HS-27A (cell line): ENCODE data around the gene IGSF9B.

Experiments used
- DNase-seq: peaks from one replicate; pipeline ENCODE4 v3.0.0-alpha.2; 2012; ENCODE audit warnings: low read depth, missing footprints

Gene IGSF9B

DNA sequence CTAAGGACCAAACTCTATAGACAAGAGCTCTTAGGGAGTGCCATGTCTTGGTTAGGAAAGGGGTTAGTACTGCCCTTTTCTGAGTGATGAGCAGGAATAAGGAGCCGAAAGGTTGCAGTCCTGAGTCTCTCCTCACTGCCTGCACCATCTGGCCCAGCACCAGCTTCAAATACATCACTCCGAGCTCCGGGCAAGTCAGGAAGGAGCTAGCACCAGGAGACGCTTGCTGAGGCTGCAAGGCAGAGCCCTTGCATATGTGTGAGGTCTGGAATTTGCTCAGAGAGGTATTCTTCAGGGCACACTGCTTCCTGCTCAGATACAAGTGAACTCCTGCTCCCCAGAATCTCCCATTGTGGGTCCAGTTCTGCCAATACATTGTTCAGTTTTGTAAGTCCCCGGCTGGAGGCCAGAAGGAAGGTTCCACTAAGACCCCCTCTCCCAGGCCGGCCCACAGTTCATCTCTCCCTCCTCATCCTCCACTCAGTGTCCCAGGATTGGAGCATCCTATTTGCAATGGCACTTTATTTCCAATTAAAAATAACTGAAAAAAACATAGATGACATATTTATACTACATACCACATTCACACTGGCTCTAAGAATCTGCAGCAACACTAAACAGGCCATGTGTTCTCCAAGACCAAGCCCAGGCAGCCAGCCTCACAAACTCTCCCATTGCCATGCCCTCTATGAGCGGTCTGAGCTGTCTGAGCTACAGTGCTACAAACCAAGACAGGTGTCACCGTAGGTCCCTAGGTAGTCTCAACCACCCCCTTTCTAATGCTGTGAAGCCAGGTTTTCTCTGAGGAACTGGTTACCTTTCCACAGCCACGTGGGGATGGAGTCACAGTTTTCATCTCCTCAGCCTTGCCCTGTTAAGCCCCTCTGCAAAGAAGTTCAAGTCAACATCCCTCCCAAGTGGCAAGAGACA lies 56.3 kb downstream of the IGSF9B start:
- no peak for DNase-seq

DNA sequence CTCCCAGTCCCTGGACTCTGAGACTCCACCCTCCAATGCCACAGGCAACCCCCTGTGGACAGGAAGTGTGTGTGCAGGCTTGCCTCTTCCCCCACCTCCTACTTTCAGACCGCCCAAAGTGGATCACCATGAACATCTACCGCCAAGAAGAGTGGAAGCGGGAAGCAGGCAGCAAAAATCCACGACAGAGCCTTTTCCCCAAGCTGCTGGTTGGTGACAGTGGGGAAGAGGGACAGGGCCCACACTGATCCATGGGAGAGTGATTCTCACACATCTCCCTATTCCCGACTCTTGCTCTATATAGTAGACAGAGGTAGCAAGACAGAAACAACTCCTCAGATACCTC lies 58.0 kb downstream of the IGSF9B start:
- no peak for DNase-seq

DNA sequence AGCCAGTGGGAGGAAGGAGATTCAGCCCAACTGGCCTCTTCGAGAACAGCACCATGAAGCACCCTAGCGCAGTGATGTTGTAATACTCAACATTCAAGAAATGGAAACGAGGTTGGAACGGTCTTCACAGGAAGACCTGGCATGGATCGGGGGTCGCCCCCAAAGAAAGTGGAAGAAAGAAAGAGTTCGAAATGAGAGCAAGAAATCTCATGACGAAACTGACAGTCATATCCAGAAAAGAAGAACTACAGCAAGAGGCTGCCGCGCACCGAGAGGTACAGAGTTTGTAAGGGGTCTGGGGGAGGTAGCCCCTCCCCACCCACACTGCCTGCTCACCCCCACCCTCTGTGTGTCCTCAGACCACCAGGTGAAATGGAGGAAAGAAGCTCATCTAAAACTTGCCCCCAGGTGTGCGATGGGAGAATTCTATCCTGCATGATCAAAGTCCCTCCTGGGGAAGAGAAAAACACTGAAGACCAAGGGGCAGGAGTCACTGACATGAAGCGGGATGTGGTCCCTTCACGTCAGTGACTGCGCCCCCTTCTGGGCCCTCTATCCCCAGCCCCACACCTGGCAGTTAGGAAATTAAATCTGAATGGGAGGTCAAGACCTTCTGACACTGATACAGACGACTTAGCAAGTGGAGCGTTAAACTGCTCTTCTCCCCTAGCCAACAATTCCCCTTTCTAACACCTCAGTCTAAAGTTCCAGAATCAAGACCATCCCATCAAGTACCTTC lies 58.6 kb downstream of the IGSF9B start:
- no peak for DNase-seq

DNA sequence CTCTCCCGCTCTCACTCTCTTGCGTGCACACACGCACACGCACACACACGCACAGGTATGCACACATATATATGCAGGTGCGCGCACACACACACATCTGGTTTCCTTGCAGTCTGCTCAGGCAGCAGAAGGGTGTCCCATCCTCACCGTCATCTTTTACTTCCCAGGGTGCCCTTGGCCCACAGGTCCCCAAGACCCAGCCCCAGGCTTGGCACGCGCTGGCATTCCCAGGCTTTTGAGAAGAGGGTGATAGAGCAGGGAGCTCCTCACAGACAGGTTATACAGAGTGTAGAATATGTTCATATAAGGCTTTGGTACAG lies 59.5 kb downstream of the IGSF9B start:
- no peak for DNase-seq

DNA sequence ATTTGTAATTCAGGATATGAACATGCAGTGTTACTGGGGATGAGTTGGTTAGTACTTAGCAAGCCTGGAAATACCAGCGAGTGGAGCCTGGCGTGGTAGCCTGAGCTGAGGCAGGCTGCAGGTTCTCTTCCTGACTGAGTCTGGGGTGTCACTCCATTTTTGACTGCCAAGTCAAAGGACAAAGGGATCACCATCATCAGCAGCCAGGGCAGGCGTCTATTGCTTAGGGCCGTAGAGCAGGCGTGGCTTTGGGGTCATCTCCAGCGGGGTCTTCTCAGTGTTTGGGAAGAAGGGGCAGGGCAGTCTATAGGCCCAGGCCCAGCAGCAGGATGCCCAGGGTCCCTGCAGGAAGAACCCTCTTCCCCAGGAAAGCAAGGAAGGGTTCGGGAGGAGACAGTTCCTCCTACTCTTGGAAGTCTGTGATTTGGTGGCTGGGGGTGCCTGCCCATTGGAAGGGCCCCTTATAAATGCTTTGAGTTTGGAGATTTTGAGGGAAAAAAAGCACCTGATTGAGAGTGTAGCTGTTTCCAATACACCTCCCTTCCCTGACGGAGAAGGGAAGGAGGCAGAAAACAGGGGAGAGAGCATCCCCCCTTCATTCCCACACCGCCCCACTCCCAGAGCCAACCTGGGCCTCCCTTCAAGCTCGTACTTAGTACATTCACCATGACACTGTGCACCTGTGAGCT lies 60.0 kb downstream of the IGSF9B start:
- DNase-seq: no peak

DNA sequence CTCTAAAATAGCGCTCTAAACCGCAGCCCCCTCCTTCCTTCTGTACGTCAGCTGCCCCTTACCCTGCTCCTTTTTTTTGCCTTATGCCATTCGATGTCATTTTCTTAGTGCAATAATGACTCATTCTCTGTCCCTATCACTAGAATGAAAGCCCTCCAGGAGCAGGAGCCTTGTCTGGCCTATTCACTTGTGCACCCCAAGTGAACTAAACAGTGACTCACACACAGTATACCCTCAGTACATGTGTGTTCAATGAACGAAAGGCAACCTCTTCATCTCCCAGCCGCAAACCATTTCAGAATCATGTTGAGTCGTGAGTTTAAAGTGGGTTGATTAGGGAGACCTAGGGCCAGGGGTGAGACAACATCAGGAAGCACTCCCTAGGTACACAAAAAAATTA lies 60.7 kb downstream of the IGSF9B start:
- no peak for DNase-seq

DNA sequence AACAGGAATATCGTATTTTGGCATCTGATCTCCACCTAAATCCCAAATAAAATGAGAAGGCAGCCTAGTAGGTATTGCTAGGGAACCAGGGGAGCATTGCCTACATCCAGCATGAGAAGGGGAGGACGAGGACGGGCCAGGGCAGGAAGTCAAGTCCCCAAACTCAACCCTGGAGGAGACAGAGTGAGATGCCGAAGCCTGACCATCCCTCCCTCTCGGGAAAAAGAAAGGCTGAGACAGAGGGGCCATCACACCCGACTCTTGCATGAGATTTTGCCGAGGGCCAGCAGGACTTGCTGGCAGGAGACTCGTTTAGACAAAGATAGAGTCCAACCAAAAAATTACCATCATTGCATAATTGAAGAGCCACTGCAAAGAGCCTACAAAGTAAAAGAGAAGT lies 61.2 kb downstream of the IGSF9B start:
- no peak for DNase-seq

DNA sequence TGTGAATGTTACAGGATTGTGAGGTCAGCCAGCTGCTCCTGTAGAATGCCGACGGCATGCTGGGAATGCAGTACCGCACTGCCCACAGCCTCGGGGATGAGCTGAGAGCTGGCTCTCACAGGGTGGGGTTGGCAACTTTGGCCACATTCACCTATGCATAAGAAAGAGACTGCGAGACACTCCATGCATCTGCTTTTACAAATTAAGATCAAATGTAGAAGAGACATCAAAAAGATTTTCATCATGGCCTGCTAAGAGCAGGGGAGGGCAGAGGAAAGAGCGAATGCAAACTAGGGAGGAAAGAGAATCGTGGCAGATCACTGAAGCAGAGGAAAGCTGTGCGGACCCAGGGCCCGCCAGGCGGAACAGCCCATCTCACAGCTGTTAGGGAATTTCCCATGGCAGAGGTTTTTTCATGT lies 61.7 kb downstream of the IGSF9B start:
- DNase-seq: no peak

DNA sequence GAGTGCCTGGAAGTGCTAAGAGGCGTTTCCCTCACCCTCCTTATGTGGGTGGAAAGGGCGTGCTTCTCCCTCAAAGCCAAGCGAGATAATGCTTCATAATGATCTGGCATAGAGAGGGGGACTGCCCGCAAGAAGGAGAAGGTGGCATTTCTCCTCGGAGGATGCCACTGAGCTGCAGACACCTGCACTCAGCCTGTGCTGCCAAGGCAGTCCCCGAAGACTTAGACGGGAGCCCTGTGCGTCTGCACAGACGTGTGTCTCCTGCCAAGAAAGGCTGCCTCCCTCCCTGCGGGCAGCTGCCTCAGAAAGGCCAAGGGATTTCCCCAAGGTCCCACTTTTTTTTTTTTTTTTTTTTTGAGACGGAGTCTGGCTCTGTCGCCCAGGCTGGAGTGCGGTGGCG lies 63.4 kb downstream of the IGSF9B start:
- no peak for DNase-seq

DNA sequence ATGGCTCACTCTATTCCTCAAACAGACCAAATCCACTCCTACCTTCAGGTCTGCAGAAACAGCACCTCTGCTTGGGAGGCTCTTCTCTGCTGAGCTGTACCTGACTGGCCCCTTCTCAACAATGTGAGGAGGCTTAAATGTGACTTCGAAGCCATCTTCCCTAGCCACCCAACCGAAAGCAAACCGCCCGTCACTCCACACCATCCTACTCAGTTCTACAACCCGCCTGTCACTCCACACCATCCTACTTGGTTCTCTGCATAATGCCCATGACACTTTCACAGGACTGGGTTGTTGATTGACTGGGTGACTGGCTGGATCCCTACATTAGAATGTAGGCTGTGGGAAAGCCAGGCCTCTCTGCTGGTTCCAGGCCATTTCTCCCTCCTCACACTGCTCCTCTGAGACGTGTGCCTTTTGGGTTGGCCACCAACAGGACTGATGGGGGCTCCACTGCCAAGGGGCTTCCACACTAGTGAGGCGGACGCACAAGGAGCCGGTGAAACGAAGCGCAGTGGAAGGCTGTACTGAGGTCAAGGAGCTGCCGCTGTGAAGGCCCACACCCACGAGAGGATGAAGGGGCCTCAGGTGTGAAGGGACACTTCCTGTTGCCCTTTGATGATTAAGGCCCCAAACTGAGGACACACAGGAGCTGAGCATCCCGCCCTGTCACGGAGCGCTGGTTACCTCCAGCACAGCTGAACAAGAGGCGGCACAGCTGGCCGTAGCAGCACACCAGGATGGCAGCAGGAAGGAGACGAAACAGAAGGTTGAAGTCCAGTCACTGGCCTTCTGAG lies 64.0 kb downstream of the IGSF9B start:
- DNase-seq: no peak

DNA sequence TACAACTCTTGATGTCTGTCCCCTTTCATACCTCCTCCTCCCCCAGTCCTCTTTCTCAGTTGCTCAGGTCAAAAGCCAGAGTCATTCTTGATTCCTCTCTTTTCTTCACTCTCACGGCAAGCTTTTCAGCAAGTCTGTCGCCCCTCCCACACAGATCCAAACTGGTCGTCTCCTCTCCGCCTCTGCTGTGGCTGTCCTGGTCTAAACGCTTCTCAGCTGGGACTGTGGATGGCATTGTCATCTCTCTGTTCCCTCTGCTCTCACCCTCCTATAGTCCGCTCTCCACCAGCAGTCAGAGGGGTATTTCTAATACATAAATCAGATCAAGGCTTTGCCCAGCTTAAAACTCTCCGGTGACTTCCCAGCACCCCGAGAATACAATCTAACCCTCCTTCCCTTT lies 64.6 kb downstream of the IGSF9B start:
- no peak for DNase-seq

DNA sequence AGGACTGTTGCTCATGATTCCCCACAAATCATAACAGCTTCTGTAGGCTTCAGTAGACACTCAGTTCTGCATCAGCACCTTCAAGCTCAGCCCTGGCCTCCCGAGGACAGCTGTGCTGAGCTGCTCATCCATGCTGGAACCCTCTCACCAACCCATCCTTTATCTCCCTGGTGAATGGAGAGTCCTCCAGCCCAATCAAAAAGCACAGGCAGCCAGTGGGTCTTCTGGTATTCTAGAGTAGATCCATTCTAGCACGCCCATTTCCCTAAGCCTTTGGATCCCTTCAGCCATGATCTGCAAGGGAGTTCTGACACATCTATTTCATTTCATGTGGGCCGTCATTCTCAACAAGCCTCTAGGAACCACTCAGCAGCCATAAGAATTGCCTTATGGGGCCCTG lies 66.9 kb downstream of the IGSF9B start:
- no peak for DNase-seq

DNA sequence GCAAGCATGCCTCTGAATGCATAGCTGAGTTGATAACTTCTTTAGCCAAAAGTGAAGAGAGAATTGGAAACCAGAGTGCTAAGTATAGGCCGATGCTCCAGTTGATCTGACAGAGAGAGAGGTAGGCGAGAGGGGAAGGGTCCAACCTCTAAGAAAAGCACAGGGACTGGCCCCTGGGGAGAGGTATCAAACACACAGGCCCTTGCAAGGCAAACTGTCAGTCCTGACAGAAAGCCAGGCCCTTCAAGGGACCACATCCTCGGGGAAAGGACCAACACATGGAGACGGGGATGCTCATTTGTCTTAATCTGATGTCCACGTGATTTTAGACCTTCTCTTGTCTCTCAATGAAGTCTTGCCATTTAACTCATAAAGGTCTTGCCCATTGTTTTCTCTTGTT lies 67.6 kb downstream of the IGSF9B start:
- DNase-seq: no peak

DNA sequence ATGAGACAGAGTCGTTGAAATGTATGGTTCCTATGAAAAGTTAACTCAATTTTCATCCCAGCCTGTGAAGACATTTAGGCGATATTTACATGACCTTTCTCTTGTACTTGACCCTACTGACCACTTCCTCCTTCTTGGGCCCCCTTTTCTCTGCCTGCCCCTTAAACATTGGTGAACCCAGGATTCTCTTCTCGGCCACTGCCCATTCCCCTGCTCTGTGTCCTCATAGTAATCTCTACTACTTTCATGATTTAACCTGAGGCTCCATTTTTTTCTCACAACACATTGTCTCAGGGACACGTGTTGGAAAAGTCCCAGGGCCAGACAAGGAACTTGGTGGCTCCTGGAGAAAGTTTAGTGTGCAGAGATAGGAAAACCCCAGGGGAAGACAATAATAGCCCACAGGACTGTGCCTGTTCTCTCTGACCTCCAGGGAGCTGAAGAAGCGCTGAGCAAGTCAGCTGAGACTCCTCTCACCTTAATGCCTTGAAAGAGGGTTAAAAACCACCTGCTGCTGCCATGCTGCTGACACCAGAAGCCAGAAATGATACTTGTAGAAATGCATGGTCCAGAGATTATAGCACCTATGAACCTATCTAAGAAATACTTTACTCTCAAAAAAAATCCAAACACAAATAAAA lies 69.0 kb downstream of the IGSF9B start:
- DNase-seq: no peak

DNA sequence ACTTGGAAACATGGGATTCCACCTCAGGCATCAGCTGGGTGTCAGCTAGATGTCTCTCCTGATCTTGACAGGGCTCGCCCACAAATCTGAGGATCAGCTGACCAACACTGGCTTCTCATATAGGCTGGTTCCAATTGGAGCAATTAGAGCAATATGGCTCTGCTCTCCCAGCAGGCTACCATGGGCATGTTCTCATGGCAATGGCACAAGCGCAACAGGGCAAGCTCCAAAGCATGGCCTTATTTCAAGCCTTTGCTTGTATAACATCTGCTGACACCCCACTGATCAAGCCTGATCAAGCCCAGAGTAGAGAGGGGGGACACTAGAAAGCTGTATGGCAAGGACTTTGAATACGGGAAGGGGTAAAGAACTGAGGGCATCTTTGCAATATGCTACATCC lies 70.7 kb downstream of the IGSF9B start:
- DNase-seq: no peak

DNA sequence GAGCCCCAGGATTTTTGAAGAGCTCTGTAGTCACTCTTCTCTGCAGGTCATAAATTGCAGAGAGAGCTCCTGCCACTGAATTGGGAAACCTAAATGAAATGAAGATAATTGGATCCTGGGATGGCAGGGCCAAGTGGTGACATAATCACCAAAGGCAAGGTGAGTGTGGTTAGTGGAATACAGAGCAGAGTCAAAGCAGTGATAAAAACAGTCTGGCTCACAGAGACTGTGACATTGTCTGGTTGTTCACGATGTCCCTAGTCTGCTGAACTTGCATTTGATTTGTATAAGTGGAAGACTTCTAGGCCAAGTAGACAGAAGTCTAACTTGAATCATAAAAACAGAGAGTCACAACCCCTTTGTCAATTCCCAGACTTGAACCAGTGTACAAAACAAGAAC lies 84.6 kb downstream of the IGSF9B start:
- DNase-seq: no peak

DNA sequence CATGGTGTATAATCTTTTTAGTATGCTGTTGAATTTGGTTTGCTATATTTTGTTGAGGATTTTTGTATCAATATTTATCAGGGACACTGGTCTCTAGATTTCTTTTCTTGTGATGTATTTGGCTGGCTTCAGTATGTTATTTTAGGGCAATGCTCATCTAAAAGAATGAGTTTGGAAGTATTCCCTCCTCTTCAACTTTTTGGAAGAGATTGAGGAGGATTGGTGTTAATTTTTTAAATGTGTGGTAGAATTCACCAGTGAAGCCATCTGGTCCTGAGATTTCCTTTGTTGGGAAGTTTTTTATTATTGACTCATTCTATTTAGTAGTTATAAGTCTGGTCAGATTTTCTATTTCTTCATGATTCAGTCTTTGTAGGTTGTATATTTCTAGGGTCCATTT lies 89.3 kb downstream of the IGSF9B start:
- DNase-seq: no peak

DNA sequence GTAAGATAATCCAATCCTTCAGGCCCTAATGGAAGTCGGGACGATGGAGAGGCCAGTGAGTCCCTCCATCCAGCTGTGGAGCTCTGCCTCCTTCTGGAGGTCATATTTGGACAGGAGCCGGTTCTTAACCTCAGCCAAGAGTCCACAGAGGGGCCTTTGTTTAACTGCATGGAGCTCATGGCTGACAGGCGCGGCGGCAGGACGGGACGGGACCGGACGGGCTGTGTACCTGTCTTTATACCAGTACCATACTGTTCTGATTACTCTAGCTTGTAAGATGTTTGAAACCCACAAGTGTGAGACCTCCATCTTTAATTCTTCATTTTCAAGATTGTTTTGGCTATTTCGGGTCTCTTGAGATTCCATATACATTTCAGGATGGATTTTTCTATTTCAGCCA lies 91.3 kb downstream of the IGSF9B start:
- DNase-seq: no peak

DNA sequence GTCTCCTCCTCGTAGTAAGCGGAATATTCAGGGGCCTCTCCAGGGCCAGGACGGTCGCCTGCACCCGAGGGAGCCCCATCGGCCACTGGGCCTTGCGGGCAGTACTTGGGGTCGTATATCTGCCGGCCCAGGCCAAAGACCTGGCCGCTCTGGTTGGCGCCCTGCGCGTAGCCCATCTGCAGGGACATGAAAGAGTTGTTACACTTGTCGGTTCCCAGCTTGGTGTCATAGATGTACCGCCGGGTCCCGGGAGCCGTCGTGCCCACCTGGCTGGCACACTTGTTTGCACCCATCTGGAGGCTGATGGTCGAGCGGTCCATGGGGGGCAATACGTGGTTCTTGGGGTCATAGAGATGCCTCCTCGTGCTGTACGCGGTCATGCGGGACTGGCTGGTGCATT lies 92.0 kb downstream of the IGSF9B start:
- no peak for DNase-seq

DNA sequence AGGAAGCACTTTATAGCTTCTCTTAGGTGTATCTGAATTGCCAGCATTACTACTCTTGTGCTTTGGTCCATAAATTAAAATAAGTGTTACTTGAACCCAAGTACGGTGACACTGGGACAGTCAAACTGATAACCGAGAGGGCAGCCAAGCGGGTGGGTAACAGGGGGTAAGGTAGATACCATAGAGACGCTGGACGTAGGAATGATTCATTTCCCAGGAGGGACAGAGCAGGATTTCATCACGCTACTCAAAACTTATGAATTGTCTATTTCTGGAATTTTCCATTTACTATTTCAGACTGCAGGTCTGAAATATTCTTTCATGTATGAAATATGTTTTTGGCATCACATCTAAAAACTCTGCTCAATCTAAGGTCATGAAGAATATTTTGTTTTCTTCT lies 96.6 kb downstream of the IGSF9B start:
- DNase-seq: no peak
